GM19397 (cell line): ENCODE data around the gene CSMD2.

ENCODE experiments used
- ATAC-seq: cut with Tn5 transposase; IDR thresholded peaks from one replicate; pipeline ENCODE4 v1.9.1; 2021; ENCODE audit warnings: mild to moderate bottlenecking, moderate library complexity; ENCODE audit not compliant: unreplicated experiment

The CSMD2 gene

DNA sequence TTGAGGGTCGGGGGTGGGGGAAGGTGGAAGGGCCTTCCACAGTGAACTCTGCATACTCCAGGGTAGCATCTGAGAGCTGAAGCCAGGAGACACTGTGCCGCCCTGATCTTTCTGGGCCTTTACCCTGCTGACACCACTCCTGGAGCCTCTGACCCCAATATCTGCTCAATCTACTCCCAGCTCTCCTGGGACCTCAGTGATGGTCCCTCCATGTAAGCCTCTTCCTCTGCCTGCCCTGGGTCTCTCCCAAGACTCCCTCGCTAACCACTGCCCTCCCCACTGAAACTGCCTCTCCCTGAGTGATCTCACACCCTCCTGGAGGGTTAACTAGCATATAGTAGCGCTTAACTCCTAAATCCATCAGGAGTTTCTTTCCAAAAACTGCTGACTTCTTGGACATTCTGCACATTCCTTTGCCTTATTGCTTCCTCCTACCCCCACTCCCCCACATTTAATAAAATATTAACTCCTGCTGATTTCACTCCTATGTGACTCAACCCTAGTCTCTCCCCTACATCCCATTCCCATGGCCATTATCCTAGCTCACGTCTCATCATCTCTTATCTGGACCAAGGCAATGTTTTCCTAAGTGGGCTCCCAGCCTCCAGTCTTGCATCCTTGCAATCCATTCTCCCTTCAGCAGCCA, 155.6 kb downstream of the CSMD2 start:
- ATAC-seq: no peak

DNA sequence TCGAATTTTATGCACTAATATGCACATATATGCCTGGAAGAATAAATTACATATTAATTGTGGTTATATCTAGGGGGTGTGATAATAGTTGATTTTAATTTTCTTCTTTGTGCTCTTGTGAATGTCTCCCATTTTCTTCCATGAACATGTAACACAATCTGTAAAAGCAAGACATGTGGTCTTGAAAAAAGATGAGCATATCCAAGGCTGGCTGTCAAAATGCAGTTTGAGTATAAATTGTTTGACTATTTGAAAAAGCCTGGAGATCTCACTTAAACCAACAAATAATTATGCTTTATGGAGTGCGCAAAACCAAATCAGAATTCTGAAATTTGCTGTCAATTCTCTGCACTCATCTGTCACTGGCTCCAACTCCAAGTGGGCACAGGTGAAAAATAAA, 157.3 kb downstream of the CSMD2 start:
- no peak for ATAC-seq

DNA sequence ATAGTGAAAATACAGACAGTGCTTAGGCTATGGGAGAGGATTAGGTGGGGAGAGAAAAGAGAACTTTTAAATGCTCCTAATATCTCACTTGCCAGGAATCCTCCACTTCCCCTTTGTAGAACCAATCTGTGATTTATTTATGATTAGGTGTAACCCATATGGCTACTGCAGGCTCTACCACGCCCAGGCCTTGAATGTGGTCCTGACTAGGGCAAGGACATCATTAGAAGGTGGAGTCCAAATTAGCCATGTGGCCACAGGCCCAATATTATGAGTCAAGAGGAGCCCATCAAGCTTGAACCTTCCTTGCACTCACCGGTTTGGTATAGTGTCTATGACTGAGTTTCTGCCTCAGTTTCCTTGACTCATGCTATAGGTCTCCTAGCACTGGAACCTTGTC, 159.7 kb downstream of the CSMD2 start:
- no peak for ATAC-seq

DNA sequence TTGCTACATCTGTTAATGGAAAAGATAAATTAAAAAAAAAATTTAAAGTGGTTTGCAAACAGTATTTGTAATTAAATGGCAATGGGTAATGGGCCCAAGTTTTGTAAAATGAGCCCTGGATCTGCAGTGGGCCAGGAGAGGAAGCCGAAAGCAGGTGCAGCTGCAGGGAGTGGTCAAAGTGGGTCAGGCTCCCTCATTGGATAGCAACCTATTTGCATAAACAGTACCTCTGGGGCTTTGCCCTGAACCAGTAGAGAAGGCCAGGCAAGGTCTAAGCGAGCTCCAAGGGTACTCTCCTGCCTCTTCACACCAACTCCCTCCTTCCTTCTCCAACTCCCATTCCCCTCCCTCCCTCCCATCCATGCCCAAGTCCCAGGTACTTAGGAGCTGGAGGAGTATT, 162.2 kb downstream of the CSMD2 start:
- no peak for ATAC-seq

DNA sequence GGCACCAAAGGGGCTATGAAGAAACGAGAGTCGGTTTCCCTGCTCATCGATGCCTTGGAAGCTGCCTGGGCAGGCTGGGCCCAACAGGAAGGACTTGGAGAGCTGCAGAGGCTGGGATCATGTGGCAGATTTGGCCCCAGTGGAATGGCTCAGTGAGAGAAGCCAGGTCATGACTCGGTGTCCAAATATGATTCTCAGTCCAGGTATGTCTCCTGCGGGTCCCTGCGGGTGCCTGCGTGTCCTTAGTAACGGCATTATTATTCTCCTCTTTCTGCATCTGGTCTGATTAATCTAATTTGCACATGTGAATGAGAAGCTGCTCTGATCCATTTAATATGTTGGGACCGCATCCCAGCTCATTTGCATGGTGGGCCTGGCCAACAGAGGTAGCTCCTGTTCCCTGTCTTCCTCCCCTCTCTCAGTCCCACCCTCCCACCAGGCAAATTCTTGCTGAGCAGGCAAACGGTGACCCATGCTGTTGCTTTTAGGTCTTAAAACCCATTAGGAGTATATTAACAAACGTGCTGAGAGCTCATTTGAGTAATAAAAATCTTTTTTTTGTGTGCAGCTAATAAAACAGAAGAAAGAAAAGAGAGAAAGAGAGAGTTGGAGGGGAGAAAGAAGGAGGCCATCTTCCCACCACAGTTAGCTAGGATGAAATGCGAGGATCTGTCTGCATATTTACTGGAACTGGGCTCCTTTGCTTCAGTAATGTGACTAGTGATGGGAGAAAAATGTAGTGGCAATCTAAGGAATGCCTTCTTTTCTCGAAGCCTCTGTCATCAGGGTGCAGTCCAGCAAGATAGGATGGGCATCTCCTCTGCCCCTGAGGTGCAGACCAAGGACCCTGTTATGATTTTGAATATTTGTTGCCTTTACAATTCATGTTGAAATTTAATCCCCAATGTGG, 167.6 kb downstream of the CSMD2 start:
- no peak for ATAC-seq

DNA sequence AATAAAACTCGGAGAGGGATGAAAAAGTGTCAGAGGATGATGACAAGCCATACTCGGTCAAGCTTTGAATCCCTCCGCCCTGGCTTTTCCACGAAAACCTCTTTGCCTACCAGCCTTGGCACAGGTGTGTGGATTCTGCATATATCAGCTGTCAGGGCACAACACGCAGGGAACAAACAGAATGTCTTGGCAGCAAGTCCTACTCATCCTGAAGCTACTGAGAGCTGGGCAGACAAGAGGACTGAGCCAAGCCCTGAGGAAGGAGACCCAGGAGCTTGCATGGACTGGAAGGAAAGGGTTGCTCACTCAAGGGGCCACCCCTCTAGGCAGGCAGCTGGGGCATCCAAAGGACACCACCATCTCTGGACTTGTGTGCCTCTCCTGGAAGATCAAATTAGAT, 168.7 kb downstream of the CSMD2 start:
- ATAC-seq: no peak

DNA sequence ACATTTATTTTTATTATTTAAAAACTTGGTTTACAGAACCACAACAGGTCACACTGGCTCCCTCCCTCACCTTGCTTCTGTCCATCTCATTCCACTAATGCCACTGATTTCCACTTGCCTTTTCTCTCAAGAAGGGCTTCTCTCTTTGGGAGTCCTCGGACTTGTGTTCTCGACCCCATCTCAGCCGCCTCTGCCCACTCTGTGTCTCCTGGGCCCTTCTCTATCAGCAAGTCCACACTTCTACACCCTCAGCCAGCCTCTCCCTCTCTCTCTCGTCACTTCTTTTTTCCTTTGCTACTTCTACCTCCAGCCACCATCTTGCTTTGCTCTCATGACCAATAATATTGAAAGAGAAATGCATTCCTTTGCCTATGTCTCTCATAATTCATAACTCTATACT, 171.7 kb downstream of the CSMD2 start:
- ATAC-seq: no peak

DNA sequence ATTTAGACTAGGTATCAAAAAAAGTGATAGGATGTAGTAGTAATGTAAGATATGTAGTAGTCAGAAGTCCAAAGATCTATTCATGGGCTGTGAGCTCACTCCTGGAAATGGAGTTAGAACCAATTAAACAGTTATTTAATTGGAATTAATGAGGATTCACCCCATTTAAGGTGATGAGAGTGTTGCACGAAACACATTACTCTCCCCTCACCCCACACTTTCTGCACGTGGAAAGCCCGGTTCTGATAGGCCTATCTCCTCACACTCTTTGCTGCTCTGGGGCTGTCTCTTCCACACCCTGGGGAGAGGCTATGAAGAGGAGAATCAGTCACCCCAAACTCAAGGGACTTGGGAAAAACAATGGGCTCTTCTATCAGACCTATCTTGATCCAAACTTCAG, 174.7 kb downstream of the CSMD2 start:
- no peak for ATAC-seq

DNA sequence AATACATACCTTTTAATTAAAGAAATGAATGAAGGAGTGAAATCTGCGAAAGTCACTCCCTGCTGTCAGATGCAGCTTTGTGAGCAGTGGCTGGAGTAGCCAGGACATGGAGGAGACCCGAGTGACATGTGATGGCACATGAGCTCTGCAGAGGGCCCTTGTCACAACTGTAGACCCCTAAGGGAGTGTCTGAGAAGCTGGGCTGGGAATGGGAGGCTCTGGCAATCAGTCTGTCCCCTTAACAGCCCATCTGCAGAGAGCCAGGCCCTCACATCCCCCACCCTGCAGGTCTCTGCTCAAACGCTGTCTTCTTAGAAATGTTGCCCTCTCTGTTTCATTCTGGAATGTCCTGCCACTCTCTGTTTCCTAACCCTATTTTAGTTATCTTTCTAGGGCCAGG, 176.9 kb downstream of the CSMD2 start:
- no peak for ATAC-seq

DNA sequence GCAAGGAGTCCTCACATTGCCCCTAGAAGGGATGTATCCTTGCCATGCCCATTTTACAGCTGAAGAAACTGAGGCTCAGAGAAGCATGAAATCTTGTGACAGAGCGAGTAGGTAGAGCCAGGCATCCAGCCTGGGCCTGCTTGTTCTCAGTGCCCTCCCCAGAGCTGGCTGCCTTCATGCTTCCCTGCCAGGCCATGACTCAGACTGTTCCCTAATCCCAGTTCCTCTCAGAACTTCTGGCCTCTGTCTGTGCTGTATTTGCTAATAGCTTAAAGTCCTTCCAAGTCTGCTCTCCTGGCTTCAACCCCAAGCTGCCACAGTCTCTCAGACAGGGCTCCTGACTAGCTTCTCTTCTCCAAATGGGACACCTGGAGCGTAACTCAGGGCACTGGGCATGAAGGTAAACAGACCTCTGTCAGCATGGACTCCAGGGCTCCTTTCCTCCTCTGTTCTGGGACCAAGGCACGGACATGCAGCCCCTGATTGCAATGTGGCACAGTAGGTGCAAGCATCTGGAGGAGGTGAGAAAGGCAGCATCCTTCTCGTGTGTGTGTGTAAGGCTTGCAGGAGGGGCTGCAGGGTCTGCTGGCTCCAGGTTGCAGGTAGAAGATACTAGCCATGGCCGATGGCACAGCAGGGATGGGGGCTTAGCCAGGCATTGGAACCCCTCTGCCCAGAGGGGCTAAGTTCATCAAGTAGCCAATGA, 178.5 kb downstream of the CSMD2 start:
- ATAC-seq: no peak

DNA sequence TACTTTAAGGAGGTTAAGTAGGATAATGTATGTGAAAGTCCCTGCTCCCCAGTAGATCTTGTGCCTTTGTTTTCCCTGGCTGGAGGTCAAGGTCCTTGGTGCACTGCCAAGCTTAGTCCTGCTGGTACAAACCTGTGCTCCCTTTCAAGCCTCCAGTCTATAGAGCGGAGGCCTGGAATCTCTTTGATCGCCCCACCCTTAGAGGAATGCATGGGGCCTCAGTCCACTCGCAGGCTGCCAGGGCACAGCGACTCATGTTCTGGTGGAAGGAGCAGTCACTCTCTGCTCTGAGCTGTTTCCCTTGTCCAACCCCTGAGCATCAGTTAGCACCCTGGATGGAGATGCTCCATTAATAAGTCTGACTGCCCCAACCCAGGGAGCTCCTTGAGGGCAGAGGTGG, 179.4 kb downstream of the CSMD2 start:
- ATAC-seq: no peak

DNA sequence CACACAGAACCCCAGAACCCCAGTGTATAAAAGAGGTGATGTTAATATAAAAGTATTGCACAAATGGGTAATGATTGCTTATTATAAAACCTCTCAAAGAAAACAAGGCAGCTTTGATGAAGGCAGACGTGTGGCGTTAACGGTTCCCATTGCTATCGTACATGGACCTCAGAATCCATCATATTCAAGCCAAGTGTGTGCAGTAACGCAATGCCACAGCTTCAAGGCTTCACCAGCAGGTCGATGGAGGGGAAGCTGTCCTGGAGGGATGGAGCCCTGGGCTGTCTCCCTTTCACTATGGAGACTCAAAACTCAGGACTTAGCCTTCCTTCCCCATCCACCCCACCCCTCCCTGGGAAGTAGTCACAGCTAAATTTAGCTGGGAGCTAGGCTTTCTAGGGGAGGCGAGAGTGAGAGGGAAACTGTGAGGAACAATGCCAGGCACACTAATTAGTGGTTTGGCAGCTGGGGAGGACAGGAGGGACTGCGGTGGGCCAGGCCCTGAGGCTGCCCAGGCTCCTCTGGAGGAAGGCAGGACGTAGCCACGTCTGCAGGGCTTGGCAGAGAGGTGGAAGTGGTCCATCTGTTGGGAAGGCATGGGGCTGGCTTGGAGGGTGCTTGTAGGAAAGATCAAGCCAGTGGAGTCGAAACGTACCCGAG, 180.0 kb downstream of the CSMD2 start:
- no peak for ATAC-seq

DNA sequence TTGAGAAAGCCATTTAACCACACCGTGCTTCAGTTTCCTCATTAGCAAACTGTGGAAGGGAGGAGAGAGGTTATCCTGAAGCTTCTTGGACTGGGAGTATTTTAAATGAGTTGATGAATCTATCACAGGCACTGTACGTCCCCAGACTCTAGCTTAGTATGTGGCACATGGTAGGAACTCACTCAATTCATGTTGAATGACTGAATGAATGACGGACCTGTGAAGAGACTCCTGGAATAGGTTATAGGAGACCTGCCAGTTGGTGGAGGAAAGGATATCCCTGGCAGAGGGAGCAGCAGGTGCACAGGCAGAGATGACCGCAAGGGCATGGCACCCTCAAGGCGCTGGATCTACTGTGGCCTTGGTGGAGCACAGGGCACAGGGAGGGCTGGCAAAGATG, 182.6 kb downstream of the CSMD2 start:
- no peak for ATAC-seq

DNA sequence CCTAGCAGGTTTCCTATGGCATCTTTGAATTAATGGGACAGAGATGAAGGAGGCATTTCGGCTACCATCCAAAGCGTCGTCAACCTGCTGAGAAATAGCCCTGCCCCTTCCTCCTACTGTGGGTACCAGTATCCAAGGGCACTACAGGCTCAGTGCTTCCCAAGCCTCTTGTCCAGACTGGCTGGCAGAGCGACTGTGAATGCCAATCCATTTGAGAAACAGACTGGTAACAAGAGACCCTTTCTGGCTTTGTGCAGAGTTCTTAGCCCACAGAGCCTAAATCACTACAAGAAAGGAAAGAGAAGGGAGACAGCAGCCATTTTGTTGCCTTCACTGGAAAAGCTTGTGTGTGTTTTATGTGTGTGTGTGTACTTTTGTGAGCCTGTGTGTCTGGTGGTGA, 185.7 kb downstream of the CSMD2 start:
- ATAC-seq: no peak

DNA sequence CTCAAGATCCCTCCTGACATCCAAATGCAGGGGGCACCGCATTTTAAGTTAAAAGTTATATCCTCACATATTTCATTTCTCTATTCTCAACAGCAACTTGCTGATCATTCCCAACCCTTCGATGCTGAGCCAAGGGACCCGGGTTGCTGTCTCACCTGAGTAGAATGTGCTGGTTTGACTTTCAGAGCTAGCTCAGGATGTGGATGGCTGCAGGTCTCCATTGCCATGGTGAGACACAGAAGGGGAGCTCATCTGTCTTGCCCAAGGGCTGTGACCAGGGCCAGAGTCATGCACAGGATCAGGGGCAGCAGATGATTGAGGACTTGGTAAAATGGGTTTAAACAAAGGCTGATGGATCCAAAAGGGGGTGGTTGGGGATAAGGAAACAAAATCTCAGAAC, 189.1 kb downstream of the CSMD2 start:
- no peak for ATAC-seq

DNA sequence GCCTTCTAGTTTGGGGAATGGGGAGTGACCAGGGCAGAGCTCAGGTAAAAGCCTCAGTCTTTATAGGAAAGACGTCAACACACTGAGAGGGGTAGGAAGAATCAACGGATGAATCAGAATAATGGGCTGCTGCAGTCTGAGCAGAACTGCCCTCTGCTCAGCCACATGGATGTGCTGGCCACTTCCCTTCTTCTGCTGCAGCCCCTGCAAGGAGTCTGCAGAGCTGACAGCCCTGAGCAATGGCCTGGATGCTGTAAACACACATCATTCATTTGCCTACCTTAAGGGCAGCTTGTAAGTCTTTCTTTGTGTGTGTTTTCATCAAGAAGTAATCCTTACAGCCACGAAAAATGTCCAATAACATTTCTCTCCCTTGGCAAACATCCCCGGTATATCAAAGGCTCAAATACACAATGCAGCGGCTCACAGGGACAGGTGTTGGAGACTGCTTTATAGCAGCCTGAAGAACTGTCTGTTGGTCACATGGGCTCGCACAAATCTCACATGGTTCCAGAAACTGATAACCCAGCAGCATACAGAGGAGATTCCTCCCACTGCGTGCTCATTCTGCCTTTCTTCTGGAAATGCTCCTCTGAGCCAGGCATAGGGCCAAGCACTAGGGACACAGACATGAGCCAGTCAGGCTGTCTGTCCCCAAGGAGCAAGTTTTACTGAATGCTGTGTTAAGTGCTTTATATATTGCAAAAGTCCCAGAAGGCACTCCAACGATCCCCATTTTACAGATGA, 191.1 kb downstream of the CSMD2 start:
- no peak for ATAC-seq

DNA sequence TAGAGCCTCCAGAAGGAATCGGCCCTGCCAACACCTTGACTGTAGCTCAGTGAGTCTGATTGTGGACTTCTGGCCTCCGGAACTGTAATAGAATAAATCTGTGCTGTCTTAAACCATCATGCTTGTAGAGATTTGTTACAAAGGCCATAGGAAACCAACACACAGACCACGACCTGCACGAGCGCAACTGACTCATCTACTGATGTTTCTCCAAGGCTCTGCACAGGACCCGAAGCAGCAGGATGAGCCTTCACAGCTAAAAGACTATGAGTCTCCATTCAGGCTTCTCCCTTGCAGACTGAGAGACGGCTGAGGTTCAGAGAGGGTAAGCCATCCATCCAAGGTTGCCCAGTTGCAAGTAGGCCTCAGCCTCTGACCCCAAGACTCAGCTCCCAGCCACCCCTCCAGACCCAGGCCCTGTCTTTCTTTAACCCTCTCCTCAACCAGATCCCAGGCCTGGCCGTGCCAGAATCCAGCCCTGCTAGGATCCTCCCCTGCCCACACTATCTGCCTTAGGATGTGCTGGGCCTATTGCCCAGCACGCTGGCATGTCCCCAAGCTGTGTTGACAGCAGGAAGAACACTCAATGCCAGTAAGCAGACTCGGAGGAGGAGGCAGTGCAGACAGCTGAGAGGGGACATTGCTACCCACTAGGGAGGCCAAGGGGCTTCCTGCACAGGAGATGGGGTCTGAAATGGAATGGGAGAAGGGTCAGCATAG, 192.2 kb downstream of the CSMD2 start:
- no peak for ATAC-seq

DNA sequence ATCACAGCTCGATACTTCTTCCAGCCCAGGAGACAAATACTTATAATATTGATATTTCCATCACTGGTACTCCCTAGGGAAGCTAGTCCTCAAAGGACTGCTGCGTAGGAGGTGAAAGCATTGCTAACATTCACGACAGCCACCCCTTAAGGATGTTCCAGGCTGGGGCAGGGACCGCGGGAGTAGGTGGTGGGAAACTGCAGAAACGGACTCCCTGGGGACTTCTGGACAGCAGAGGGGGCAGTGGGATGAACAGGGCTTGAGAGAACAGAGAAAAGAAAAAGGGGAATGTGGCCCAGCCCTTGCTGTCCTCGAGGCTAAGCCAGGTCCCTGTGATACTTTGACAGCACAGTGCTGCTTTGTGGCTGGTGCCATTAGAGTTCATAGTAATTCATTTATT, 193.1 kb downstream of the CSMD2 start:
- ATAC-seq: no peak

DNA sequence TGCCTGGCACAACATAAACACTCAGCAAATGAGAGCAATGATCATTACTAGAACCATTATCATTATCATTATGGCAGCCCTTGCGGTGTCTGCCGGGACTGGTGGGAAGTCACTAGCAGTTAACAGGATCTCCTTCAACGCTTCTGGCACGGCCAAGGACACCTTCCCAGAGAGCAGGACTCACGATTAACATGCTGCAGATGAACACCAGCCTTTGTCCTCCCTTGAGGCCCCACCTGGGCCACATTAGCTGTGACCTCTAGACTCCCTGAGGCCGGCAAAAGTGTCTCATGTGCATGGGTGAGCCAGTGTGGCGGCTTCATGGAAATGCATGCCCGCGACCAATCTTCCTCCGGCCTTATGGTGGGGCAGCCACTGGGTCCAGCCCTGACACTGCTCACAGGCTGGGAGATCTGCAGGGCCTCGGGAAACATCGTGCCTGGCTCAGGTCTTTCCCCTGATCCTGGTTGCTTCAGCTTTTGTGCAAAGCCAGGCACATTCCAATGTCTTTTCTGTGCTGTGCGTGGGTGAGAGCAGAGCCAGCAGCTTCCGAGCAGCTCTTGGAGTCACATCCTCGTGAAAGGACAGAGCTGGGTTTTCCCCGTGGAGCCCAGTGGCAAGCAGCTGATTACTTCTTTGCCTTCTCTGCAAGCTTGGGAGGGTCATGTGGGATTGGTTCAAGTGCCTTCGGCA, 193.9 kb downstream of the CSMD2 start:
- no peak for ATAC-seq
